22Rv1 (cell line): ENCODE data around the gene WDR6.

Experiments used
- H3K27ac ChIP-seq: fragments of 450-650 bp; 2 replicates; pipeline ENCODE4 v1.5.1; 2017
- ZFX ChIP-seq: fragments of 450-650 bp; IDR thresholded peaks from 2 replicates; pipeline ENCODE4 v1.6.1; 2017; ENCODE audit warnings: antibody characterized with exemption, borderline replicate concordance
- TF ChIP-seq, protein P1 (sequence below): fragments of 450-650 bp; IDR thresholded peaks from 2 replicates; pipeline ENCODE4 v1.5.1; 2017; ENCODE audit warnings: mild to moderate bottlenecking

The WDR6 gene

DNA sequence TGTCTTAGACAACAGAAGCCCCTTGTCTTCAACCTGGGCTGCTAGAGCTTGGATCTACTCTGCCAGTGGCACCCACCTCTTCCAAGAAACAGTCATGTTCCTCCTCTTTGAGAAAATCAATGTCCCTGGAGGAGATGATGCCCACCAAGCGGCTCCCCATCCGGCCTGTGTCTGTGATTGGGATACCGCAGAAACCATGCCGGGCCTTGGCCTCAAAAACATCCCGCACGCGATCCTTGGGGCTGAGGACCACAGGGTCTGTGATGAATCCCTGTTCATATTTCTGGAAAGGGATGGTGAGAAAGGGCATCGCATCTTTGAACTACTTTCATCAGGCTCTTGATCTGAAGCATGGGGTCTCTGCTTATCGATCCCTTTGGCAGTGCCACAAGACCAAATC lies 20.4 kb downstream of the WDR6 start:
- TF ChIP-seq, protein P1, sequence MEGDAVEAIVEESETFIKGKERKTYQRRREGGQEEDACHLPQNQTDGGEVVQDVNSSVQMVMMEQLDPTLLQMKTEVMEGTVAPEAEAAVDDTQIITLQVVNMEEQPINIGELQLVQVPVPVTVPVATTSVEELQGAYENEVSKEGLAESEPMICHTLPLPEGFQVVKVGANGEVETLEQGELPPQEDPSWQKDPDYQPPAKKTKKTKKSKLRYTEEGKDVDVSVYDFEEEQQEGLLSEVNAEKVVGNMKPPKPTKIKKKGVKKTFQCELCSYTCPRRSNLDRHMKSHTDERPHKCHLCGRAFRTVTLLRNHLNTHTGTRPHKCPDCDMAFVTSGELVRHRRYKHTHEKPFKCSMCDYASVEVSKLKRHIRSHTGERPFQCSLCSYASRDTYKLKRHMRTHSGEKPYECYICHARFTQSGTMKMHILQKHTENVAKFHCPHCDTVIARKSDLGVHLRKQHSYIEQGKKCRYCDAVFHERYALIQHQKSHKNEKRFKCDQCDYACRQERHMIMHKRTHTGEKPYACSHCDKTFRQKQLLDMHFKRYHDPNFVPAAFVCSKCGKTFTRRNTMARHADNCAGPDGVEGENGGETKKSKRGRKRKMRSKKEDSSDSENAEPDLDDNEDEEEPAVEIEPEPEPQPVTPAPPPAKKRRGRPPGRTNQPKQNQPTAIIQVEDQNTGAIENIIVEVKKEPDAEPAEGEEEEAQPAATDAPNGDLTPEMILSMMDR = no peak
- TF ChIP-seq ZFX = no peak
- peak overlapping the region; percentile 98 for H3K27ac ChIP-seq

DNA sequence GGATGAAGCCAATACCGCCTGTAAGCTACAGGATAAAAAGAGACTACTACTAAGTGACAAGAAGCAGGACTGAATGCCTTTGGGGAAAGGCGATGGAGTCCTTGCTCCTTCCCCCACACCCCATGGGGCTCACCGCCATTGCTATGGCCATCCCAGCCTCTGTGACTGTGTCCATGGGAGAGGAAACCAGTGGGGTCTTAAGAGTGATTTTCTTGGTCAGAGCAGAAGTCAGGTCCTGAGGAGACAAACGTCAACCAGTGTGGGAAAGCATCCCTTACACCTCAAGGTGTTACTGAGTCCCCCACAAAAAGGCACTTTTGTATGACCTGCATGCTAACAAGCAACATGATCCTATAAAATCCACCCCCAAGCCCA lies 21.1 kb downstream of the WDR6 start:
- TF ChIP-seq, protein P1 = no peak
- TF ChIP-seq ZFX = no peak
- peak overlapping the region; percentile 98 for H3K27ac ChIP-seq

DNA sequence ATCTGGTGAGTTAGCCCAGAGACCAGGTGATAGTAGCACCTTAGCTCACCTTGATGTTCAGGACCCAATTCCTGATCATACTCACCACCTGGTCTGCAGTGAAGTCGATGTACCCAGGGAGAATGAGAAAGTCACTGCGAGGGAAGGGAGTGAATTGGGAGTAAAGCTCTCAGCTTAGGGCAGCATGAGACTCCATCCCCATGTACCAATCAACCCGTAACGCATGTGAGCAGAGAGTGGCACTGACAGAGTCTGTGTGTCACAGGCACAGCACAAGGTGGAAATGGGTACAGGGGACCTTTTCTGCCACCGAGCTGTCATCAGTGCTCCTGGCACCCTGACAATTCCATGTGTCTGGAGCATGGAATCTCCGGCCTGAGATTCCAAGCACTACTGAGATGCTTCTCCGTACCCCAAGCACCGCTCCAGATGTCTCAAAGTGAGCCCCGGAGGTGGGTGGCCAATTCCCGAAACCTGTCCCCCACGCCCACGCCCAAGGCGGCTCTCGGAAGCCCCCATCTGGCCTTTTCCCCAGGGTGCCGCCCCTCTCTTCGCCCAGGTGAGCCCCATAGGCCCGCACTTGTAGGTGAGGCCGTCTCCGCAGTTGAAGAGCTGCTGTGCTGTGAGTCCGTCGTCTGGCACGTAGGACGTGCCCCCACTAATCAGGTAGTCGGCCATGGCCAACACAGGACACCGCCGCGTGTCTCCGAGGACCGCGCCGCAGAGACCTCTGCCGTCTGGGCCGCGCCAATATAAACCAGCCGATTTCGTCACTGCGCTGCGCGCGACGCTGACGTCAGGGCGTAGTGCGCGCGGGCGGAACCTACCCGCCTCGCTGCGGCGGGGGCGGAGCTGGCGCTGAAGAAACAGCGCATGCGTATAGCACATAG lies 21.7 kb downstream of the WDR6 start, which contains the start of gene IMPDH2:
Gene IMPDH2, minus strand, starts transcription at position 726 of the 890 bp plus-strand sequence. Its CDS starts 48 bp downstream, at position 678.
- TF ChIP-seq ZFX = no peak
- TF ChIP-seq, protein P1 = no peak
- peak within 1 kb of the TSS; percentile 98 for H3K27ac ChIP-seq

DNA sequence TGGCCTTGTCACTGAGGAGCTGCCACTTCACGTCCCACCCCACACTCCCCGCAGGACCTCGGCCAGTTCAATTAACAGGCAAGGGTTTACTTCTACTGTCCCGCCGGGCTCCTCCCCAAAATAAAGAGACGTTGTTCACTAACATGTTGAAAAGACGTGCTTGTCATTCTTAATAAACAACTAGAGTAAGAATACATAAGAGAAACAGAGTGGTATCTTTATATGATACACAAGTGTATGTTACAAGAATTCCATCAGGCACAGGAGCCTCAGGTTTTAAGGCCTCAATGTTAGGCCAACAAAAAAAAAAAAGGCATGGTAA lies 22.3 kb downstream of the WDR6 start:
- peak overlapping the region; percentile 98 for H3K27ac ChIP-seq
- no peak for TF ChIP-seq ZFX
- TF ChIP-seq, protein P1 = no peak

DNA sequence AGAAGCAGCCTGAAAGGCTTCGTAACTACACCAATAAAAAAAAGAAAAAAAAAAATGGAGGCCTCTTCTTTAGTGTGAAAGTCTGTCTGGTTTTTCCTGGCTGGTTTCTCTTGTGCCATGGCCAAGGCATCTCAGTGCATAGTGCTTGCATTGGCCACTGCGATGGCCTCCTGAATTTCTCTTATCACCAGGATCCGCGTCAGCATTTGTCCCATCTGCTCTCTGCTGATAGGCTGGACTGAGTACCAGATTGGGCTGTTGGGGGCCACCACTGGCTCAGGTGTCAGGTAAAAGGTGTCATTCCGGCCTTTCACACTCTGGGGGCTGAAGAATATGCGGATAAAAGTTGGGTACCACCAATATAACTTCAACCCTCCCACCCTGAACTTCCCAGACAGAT lies 23.1 kb downstream of the WDR6 start:
- H3K27ac ChIP-seq = peak overlapping the region; percentile 98
- TF ChIP-seq, protein P1 = no peak
- no peak for TF ChIP-seq ZFX

DNA sequence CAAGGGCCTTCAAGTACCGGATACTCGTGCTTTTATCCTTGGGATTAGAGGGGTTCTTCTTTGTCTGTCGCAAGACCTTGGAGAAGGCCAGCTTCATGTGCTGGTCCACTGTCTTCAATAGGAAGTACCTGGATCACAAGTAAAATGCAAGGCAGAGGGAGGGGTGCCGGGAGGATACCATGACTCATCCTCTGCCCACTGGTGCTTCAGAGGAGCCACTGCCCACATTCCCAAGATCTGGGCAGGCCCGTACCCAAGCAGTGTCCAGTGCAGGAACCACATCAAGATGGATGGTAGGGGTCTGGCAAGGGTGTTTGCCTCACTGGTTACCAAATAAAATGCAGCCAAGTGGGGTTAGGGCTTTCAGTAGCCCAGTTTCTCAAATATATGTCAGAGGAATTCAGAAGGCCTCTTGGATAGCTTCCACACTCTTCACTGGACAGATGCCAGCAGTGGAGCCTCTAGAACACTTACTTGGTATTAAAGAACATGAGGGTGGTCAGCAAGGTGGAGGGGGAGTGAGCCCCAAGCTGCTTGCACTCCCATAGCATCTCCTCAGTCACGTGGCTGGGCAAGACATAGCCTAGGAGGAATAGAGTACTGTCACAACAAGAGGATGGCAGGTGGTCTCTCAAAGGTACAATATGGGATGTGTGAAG lies 25.6 kb downstream of the WDR6 start:
- TF ChIP-seq ZFX = no peak
- TF ChIP-seq, protein P1 = no peak
- no peak overlapping the region for H3K27ac ChIP-seq

DNA sequence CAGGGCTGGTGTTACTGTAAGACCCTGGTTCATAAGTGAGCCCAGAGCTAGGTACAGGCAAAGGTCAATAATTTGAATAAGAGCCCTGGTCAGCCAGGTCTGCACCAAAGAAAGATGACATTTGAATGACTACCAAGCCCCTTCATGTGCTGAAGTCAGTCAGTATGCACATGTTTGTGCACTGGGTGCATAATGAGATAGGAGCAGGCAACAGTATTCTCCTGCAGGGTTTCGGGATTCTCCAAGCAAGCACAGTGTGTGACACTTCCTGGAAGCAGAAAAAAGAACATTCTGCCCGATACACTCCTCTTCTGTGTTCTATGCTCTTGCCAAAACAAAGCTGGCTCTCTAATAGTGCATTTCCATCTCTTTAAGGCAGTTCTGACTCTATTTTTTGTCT lies 27.5 kb downstream of the WDR6 start:
- no peak overlapping the region for H3K27ac ChIP-seq
- TF ChIP-seq, protein P1 = no peak
- TF ChIP-seq ZFX = no peak
